IMR-90 (cell line): ENCODE data around the gene FAM3D.

Source experiments
- CEBPB ChIP-seq: IDR thresholded peaks from 2 replicates; pipeline ENCODE4 v1.6.1; 2012; ENCODE audit warnings: low read depth, low read length, improper control_type of control experiment
- CHD1 ChIP-seq: IDR thresholded peaks from 2 replicates; pipeline ENCODE4 v1.6.1; 2012; ENCODE audit warnings: low read depth, low read length, improper control_type of control experiment
- FOS ChIP-seq: fragments of 150-350 bp; IDR thresholded peaks from 2 replicates; pipeline ENCODE4 v1.6.1; 2016; ENCODE audit warnings: low read depth, low read length
- MAFK ChIP-seq: IDR thresholded peaks from 2 replicates; pipeline ENCODE4 v1.6.1; 2012; ENCODE audit warnings: low read depth, low read length, improper control_type of control experiment
- MAZ ChIP-seq: IDR thresholded peaks from 2 replicates; pipeline ENCODE4 v1.6.1; 2012; ENCODE audit warnings: low read depth, mild to moderate bottlenecking, low read length, improper control_type of control experiment, moderate library complexity, borderline replicate concordance
- MXI1 ChIP-seq: IDR thresholded peaks from 2 replicates; pipeline ENCODE4 v1.6.1; 2012; ENCODE audit warnings: low read depth, mild to moderate bottlenecking, low read length, moderate library complexity, borderline replicate concordance
- POLR2A ChIP-seq: IDR thresholded peaks from 2 replicates; pipeline ENCODE4 v1.6.1; 2012; ENCODE audit warnings: mild to moderate bottlenecking, low read depth, low read length
- RAD21 ChIP-seq: IDR thresholded peaks from 2 replicates; pipeline ENCODE4 v1.6.1; 2012; ENCODE audit warnings: low read length, improper control_type of control experiment
- RCOR1 ChIP-seq: IDR thresholded peaks from 2 replicates; pipeline ENCODE4 v1.6.1; 2012; ENCODE audit warnings: mild to moderate bottlenecking, low read length, improper control_type of control experiment; ENCODE audit not compliant: insufficient replicate concordance
- RFX5 ChIP-seq: IDR thresholded peaks from 2 replicates; pipeline ENCODE4 v1.8.0; 2012; ENCODE audit warnings: low read depth, mild to moderate bottlenecking, low read length, moderate library complexity
- SMC3 ChIP-seq: fragments of 150-350 bp; IDR thresholded peaks from 2 replicates; pipeline ENCODE4 v1.6.1; 2016; ENCODE audit warnings: low read depth, mild to moderate bottlenecking, antibody characterized with exemption, low read length, moderate library complexity
- USF2 ChIP-seq: fragments of 150-350 bp; IDR thresholded peaks from 2 replicates; pipeline ENCODE4 v1.6.1; 2017; ENCODE audit warnings: mild to moderate bottlenecking, antibody characterized with exemption, low read length, low read depth
- TF ChIP-seq, protein P1 (sequence below): conservative IDR thresholded peaks from 2 replicates; pipeline ENCODE4 v1.5.1; 2012; ENCODE audit warnings: mild to moderate bottlenecking, low read depth, low read length, improper control_type of control experiment
- TF ChIP-seq, protein P2 (sequence below): fragments of 150-350 bp; IDR thresholded peaks from 2 replicates; pipeline ENCODE4 v1.6.1; 2016; ENCODE audit warnings: low read depth, mild to moderate bottlenecking, low read length, moderate library complexity, borderline replicate concordance

DNA sequence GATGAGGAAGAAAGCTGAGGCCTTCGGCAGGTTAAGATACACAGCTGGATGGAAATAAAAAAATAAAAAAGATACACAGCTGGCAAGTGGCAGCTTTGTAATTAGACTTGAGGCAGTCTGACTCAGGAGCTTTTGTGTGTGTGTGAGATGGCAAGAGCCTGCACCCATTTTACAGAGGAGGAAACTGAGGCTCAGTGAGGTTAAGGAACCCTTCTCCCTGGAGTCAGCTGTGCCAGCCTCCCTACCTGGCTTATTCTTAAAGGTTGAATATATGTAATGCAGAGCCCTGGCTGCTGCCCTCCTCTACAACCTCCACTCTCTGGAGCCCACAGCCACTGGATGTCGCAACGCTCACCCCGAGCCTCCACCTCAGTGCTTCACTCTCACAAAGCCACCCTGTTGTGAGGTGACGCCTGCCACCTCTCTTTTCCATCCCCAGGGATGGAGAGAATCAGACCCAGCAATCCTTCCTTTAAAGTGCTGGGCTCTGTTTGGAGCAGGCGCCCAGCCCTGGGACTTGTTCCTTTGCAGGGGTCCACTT lies 68.7 kb downstream of the FAM3D start:
- TF ChIP-seq, protein P1, sequence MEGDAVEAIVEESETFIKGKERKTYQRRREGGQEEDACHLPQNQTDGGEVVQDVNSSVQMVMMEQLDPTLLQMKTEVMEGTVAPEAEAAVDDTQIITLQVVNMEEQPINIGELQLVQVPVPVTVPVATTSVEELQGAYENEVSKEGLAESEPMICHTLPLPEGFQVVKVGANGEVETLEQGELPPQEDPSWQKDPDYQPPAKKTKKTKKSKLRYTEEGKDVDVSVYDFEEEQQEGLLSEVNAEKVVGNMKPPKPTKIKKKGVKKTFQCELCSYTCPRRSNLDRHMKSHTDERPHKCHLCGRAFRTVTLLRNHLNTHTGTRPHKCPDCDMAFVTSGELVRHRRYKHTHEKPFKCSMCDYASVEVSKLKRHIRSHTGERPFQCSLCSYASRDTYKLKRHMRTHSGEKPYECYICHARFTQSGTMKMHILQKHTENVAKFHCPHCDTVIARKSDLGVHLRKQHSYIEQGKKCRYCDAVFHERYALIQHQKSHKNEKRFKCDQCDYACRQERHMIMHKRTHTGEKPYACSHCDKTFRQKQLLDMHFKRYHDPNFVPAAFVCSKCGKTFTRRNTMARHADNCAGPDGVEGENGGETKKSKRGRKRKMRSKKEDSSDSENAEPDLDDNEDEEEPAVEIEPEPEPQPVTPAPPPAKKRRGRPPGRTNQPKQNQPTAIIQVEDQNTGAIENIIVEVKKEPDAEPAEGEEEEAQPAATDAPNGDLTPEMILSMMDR, result no peak
- TF ChIP-seq USF2 (no peak), RAD21 (no peak), POLR2A (no peak), RFX5 (no peak), RCOR1 (no peak), MAZ (no peak), CEBPB (peak; percentile 44; the same call in 1 of the 2 replicates), MXI1 (no peak), MAFK (no peak), FOS (no peak), SMC3 (no peak), CHD1 (no peak)
- TF ChIP-seq, protein P2, sequence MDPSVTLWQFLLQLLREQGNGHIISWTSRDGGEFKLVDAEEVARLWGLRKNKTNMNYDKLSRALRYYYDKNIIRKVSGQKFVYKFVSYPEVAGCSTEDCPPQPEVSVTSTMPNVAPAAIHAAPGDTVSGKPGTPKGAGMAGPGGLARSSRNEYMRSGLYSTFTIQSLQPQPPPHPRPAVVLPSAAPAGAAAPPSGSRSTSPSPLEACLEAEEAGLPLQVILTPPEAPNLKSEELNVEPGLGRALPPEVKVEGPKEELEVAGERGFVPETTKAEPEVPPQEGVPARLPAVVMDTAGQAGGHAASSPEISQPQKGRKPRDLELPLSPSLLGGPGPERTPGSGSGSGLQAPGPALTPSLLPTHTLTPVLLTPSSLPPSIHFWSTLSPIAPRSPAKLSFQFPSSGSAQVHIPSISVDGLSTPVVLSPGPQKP, result no peak
